COLO668 (cell line): Measurements from ENCODE around the gene PTPRA.

Experiments used
- DNase-seq: peaks from one replicate; lab custom pipeline; 2025; ENCODE audit not compliant: unreplicated experiment; lab: John Stamatoyannopoulos, UW

The PTPRA gene

GRCh38 chr20:2918096-2919049 is 45.1 kb downstream of the PTPRA start:
- DNase-seq, result peak; percentile 16

GRCh38 chr20:2919518-2920245 is 46.4 kb downstream of the PTPRA start:
- DNase-seq, result no peak

DNA sequence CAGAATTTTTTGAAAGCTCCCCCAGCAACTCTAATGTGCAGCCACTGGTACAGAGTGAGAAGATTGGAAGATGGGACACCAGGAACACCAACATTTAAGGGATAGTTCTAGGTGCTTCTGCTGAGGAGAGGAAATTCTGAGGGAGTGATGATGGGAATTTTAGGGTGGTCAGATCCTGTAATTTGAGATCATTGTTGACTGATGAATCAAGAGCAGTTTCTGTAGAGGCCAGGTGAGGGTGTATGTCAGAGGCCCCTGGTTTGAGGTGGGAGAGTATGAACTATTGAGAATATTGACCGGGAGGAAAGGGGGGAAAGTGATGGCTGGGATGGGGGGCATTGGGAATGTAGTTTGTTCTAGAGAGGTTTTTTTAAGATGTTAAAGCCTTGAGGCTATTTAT is 47.2 kb downstream of the PTPRA start:
- DNase-seq, result peak; percentile 26

DNA sequence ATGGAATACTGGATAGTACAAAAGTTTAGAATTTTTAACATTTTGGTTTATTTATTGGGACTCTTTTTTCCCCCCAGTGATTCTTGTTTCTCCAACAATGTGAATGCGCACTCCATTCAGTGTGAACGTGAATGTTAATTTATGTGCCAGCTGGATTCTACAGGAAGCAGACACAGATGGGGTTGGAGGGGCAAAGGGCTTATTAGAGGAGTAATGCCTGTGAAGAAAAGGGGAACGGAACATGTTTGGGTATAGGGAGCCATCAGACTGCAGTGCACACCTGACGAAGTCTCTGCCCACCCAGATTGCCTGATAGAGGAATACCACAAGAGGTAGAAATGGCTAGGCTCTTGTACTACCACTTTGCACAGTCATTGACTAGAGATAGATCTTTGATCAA is 48.2 kb downstream of the PTPRA start:
- no peak for DNase-seq

DNA sequence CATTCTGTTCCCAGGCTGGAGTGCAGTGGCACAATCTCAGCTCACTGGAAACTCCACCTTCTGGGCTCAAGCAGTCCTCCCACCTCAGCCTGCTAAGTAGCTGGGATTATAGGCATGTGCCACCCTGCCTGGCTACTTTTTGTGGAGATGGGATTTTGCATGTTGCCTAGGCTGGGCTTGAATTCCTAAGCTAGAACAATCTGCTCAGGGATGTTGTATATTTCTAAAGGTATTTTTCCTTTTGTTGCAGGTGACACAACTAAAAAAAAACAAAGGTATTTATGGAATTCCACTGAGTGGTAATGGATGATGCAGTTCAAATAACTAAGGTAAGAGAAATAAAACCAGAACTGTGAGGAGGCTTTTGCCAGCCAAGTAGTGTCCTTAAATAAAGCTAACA is 49.7 kb downstream of the PTPRA start:
- DNase-seq, result no peak

GRCh38 chr20:2930538-2930937 is 57.3 kb downstream of the PTPRA start:
- DNase-seq, result no peak

DNA sequence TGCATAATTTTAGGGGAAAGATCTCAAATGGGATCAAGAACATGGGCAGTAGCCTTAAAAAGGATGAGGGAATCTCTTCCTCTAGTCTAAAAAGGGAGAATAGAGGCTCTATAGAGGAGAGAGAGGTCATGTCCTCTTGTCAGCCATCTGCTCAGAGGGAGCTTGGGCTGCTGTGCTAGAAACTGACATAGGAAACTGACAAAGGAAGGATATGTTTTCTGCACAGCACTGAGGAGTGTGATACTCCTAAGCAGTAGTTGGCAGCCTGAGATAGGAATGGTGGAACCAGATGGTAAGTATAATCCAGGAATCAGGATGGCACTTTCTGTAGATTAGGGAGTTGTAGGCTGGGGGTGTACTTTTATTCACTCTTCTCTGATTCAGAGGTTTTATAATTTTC is 59.2 kb downstream of the PTPRA start:
- no peak for DNase-seq

GRCh38 chr20:2937902-2938301 is 64.6 kb downstream of the PTPRA start:
- no peak for DNase-seq

DNA sequence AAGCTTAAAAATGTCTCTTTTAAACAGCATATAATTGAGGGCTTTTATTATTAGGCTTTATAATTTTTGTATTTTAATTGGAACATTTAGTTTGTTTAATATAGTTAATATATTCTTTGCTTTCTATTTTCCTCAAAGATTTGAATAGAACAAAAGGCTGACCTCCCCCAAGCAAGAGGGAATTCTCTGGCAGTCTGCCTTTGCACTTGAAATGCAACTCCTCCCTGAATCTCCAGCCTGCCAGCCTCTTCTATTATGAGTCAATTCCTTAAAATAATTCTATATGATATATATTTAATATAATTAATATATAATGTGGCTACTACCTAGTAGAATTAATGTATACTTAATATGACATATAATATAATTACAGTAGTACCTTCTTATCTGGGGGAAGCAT is 69.2 kb downstream of the PTPRA start:
- no peak for DNase-seq

GRCh38 chr20:2946988-2947961 is 74.0 kb downstream of the PTPRA start:
- no peak for DNase-seq

DNA sequence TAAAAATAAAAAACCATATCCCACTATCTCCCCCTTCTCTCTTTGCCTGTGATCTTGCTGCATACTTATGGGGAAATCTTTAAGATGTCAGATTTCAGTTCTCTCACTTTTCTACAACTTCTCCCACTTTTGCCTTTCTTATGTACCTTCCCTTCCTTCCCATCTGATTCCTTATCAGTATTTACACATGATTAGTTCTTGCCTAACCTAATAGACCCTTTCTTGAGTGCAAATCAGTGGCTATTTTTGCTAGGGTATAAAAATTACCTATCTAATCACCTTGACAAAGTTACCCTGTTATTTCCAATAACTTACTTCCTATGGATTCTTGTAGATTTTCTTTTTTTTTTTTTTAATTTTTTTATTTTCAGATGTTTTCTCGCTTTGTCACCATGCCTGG is 75.7 kb downstream of the PTPRA start:
- DNase-seq, result no peak

- DNase-seq, result no peak
These were observed 79.5 kb downstream of the PTPRA start for GRCh38 chr20:2952766-2953165.

- DNase-seq, result no peak
These were observed 82.1 kb downstream of the PTPRA start for GRCh38 chr20:2955257-2955970.

DNA sequence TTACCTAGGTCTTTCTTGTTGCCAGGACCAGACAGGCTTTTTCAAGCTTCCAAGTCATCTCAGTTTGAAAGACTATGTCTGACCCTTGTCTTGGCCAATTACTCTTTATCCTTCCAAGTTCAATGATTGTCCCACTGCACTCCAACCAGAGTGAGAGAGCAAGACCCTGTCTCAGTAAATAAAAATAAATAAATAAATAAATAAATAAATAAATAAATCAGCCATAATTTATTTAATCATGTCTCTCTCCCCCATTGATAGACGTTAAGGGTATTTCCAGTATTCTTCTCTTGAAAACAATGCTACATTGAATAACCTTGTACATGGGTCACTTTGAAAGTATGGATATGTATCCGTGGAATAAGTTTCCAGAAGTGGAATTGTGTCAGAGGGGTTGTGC is 83.2 kb downstream of the PTPRA start:
- no peak for DNase-seq

DNA sequence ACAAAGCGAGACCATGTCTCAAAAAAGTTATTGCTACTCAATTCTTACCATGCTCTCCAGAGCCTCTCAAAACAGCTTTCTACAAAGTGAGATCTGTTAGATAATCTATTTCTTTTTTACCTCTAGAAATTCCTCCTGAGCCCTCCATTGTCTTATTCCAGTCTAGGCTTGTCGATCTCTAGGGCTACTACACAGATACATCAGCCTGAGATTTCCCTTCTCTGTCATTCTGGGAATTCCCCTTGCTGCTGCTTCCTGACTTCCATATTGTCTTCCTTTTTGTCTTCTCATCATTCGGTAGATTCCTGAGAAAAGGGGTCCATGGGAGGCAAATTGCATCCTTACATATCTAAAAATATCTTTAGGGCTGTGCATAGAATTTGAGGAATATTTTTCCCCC is 94.6 kb downstream of the PTPRA start:
- no peak for DNase-seq

- no peak for DNase-seq
These were observed 98.8 kb downstream of the PTPRA start for GRCh38 chr20:2972126-2972525.

GRCh38 chr20:2973574-2973973 is 100.3 kb downstream of the PTPRA start:
- no peak for DNase-seq

GRCh38 chr20:2978519-2978918 is 105.2 kb downstream of the PTPRA start:
- DNase-seq, result no peak

DNA sequence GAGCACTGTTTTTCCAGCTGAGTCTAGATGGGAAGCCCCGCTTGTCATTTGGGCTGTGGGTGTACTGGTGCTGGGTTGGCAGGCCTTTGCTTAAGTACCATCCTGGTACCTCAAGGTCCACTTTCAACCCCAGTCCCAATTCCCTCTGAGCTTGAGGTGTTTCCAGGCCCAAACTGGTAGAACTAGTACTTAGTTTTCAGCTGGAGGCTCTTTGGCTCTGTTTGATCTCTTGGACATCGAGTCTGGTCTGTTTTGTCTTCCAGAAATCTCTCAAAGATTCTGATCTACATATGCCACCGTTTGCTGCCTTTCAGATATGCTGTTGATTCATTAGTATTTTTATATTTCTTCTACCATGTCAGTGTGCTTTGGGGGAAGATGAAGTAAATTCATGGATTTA is 108.4 kb downstream of the PTPRA start:
- no peak for DNase-seq

DNA sequence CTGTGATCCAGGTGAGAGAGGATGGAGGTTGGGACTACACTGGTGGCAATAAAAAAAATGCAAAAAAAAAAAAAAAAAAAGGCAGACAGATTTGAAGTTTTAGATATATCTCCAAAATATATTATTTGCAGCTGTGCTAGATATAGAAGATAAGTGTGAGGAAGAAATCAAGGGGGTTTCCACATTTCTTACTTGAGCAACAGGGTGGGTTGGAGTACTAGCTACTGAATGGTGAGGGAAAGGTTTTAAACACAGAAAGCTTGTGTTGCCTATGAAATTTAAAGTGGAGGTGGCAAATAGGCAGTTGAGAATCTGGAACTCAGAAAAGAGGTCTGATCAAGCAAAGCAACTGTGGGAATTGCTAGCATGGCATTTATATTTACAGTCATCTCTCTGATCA is 110.2 kb downstream of the PTPRA start:
- no peak for DNase-seq
